ENCODE measurements around the gene OR2L13. TPM values are rescaled to one million over a fixed set of nuclear protein-coding genes. Genes with fewer than 3 reads are reported as not detected.

Gene OR2L13
- total RNA-seq, 4 donors from 2014 or later, result 0.38 TPM; not detected in 3

DNA sequence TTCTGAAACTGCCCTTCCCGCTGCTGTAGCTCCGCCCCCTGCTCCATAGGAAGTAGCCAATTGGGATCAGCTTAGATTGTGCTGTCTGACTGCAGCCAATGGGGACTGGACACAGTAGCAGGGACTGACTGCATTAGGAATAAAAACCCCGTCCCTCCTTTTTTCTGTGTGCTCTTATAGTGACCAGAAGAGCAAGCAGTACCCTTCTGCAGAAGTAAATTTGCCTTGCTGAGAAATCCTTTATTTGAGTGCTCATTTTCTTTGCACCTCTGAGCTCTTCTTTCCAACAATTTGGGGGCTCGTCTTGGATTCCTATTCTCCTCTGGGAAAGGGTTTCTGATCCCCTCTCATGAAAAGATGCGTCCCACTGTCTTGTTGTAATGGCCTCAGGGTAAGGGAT, 16.2 kb downstream of the OR2L13 start:
- intact Hi-C loops (cut with DNase I), result no loop called here
- TF ChIP-seq, protein P1, sequence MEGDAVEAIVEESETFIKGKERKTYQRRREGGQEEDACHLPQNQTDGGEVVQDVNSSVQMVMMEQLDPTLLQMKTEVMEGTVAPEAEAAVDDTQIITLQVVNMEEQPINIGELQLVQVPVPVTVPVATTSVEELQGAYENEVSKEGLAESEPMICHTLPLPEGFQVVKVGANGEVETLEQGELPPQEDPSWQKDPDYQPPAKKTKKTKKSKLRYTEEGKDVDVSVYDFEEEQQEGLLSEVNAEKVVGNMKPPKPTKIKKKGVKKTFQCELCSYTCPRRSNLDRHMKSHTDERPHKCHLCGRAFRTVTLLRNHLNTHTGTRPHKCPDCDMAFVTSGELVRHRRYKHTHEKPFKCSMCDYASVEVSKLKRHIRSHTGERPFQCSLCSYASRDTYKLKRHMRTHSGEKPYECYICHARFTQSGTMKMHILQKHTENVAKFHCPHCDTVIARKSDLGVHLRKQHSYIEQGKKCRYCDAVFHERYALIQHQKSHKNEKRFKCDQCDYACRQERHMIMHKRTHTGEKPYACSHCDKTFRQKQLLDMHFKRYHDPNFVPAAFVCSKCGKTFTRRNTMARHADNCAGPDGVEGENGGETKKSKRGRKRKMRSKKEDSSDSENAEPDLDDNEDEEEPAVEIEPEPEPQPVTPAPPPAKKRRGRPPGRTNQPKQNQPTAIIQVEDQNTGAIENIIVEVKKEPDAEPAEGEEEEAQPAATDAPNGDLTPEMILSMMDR (IDR thresholded peaks at IDR 0.05), result no peak
- no peak for TF ChIP-seq POLR2A (IDR thresholded peaks at IDR 0.05)
- no peaks in the 10 kb centered on the region for H3K9me3 ChIP-seq
- H3K27ac ChIP-seq, result no peak overlapping the region
- H3K36me3 ChIP-seq, result no peaks in the 10 kb centered on the region
- H3K27me3 ChIP-seq, result no peaks in the 10 kb centered on the region
- H3K4me3 ChIP-seq (replicated peaks in 1 of 3), result no peak overlapping the region
- DNase-seq, result no peak
- WGBS, 2 donors, result 79 to 81% methylated on average over 5 of the region's 5 CpGs
- H3K4me1 ChIP-seq, result no peaks in the 10 kb centered on the region

DNA sequence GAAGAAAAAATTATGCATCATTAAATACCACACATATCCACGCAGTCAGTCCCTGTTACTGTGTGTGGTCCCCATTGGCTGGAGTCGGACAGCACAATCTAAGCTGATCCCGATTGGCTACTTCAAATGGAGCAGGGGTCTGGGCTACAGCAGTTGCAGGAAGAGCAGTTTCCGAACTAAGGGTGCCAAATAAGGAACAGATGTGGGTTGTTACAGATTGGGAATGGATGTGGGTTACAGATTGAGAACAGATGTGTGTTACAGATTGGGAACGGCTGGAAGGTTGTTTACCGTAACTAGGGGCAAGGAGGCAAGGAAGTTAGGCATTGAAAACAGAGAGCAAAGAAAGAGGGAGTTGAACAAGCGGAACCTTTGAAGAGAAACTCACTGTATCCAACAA, 19.9 kb downstream of the OR2L13 start:
- no peak overlapping the region for H3K4me3 ChIP-seq (replicated peaks in 1 of 3)
- H3K9me3 ChIP-seq, result no peaks in the 10 kb centered on the region
- whole genome bisulfite sequencing, 2 donors, result 81 to 88% methylated on average over 7 of the region's 7 CpGs
- TF ChIP-seq, protein P1 (IDR thresholded peaks at IDR 0.05), result no peak
- TF ChIP-seq POLR2A (IDR thresholded peaks at IDR 0.05), result no peak
- DNase-seq, result no peak
- H3K27ac ChIP-seq, result no peak overlapping the region
- no peaks in the 10 kb centered on the region for H3K36me3 ChIP-seq
- no peaks in the 10 kb centered on the region for H3K27me3 ChIP-seq
- H3K4me1 ChIP-seq, result no peaks in the 10 kb centered on the region
- intact Hi-C loops (cut with DNase I), result no loop called here

DNA sequence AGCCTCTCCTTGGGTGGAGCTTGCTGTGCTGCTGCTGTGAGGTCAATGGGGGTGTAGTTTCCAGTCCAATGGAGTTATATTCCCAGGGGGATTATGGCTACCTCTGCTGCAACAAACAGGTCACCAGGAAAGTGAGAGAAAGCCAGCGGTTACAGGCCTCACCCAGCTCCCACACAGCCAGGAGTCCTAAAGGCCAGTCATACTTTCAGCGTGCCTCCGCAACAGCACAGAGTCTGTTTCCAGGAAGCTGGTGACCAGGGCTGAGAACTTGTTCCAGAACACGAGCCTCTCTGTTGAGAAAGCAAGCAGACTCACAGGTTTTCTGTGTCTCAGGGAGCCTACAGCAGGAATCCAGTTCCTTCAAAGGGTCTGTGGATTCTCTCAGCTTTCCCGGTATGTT, 32.7 kb downstream of the OR2L13 start:
- Histone ChIP-seq H3K4me3 (replicated peaks in 1 of 3) (no peak overlapping the region), H3K36me3 (no peaks in the 10 kb centered on the region), H3K27ac (no peak overlapping the region), H3K9me3 (no peaks in the 10 kb centered on the region), H3K27me3 (no peaks in the 10 kb centered on the region), H3K4me1 (no peaks in the 10 kb centered on the region)
- WGBS, 2 donors, result 77 to 86% methylated on average over 5 of the region's 5 CpGs
- intact Hi-C loops (cut with DNase I), result no loop called here
- TF ChIP-seq POLR2A (IDR thresholded peaks at IDR 0.05), result no peak
- TF ChIP-seq, protein P1 (IDR thresholded peaks at IDR 0.05), result no peak
- no peak for DNase-seq

DNA sequence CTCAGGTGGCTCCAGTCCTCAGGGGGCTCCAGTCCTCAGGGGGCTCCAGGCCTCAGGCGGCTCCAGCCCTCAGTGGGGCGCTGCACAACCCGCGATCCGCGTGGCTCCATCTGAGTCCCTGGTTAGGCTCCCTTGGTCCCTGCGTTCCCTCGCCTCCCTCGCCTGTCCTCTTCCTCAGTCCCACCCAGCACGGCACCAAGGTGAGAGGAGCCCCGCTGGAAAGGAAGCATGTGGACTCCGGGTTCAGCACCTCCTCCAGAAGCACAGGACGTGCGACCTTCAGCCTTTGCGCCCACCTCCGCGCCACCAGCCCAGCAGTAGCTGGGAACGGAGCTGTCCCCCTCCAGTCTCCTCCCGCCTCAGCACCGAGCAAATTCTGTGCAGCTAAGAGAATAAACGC, 41.8 kb downstream of the OR2L13 start:
- Histone ChIP-seq H3K27ac (no peak overlapping the region), H3K4me3 (replicated peaks in 1 of 3) (no peak overlapping the region), H3K9me3 (no peaks in the 10 kb centered on the region), H3K36me3 (no peaks in the 10 kb centered on the region), H3K27me3 (no peaks in the 10 kb centered on the region), H3K4me1 (no peaks in the 10 kb centered on the region)
- no peak for DNase-seq
- 66 to 84% methylated on average over 21 of the region's 21 CpGs for WGBS, 2 donors
- intact Hi-C loops (cut with DNase I), result no loop called here
- TF ChIP-seq, protein P1 (IDR thresholded peaks at IDR 0.05), result no peak
- no peak for TF ChIP-seq POLR2A (IDR thresholded peaks at IDR 0.05)

DNA sequence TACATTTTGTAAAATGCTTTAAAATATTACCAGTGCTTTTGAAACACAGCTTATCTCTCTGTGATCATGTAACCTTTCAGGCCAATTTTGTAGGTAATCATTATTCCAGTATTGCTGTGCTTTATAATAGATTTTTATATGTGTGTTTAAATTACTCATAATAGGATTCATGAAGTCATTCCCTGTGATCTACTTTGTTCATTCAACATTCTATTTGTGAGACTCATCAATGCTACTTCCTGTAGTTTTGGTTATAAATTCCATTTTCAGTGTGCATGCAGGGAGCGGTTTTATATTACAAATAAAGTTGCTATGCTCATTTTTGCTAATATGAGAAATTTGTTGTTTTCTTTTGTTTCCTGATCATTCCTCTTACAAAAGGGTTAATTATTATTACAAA, 45.9 kb downstream of the OR2L13 start:
- TF ChIP-seq, protein P1 (IDR thresholded peaks at IDR 0.05), result no peak
- TF ChIP-seq POLR2A (IDR thresholded peaks at IDR 0.05), result no peak
- Histone ChIP-seq H3K36me3 (no peaks in the 10 kb centered on the region), H3K4me1 (no peaks in the 10 kb centered on the region), H3K27me3 (no peaks in the 10 kb centered on the region), H3K27ac (no peak overlapping the region), H3K9me3 (no peaks in the 10 kb centered on the region), H3K4me3 (replicated peaks in 1 of 3) (no peak overlapping the region)
- intact Hi-C loops (cut with DNase I), result no loop called here
- no peak for DNase-seq
- WGBS, 2 donors, result 77 to 86% methylated on average over 1 of the region's 1 CpG

All from thyroid gland (tissue), 4 donors.